Stomach (tissue), 9 donors: ENCODE measurements around the gene TOR3A. TPM values are rescaled to one million over a fixed set of nuclear protein-coding genes. Genes with fewer than 3 reads are reported as not detected.

Source experiments
- DNase-seq, 2 donors: peaks; one replicate each; pipeline versions ENCODE4 v3.0.0 to v3.0.0-alpha.2; 2013 to 2019
- H3K27ac ChIP-seq, 5 donors: fragments of 200-600 bp in 4 of 5; sonication (generic) in 4 of 5; one replicate each; pipeline ENCODE4 v1.5.1; 2013 to 2019; ENCODE audit warnings: mild to moderate bottlenecking in 1 of 5, moderate library complexity in 1 of 5
- H3K27me3 ChIP-seq, 3 donors: fragments of 200-600 bp; sonication (generic); one replicate each; pipeline ENCODE4 v1.5.1; 2017 to 2019; ENCODE audit warnings: mixed run types in 1 of 3
- H3K36me3 ChIP-seq, 4 donors: fragments of 200-600 bp; sonication (generic); 1 replicate in 3 of 4; 2 replicates in 1 of 4; pipeline ENCODE4 v1.5.1; 2016 to 2019
- H3K4me1 ChIP-seq, 4 donors: fragments of 200-600 bp; sonication (generic); one replicate each; pipeline ENCODE4 v1.5.1; 2016 to 2019
- H3K4me3 ChIP-seq, 4 donors: fragments of 200-600 bp; sonication (generic) in 3 of 4; one replicate each; pipeline ENCODE4 v1.5.1; 2016 to 2019; ENCODE audit warnings: mild to moderate bottlenecking in 1 of 4
- H3K9me3 ChIP-seq, 4 donors: fragments of 200-600 bp; sonication (generic); one replicate each; pipeline ENCODE4 v1.5.1; 2016 to 2019
- CTCF ChIP-seq, 7 experiments: fragments of 450-650 bp in 4 of 7; fragments of 200-600 bp in 3 of 7; sonication (generic) in 3 of 7; IDR thresholded peaks; one replicate each; pipeline ENCODE4 v1.5.1; 2016 to 2019; ENCODE audit warnings: antibody characterized with exemption in 7 of 7, control low read depth in 2 of 7, mild to moderate bottlenecking in 1 of 7
- EP300 ChIP-seq: sonication (generic); formaldehyde crosslinking; IDR thresholded peaks from one replicate; pipeline ENCODE4 v1.6.1; 2017; ENCODE audit warnings: antibody characterized with exemption
- POLR2A ChIP-seq, 4 donors: fragments of 450-650 bp; IDR thresholded peaks; one replicate each; pipeline ENCODE4 v1.6.1; 2016; ENCODE audit warnings: antibody characterized with exemption in 4 of 4, control low read depth in 2 of 4, mild to moderate bottlenecking in 1 of 4, moderate library complexity in 1 of 4
- POLR2AphosphoS5 ChIP-seq, 3 donors: sonication (generic); formaldehyde crosslinking; IDR thresholded peaks; one replicate each; pipeline ENCODE4 v1.6.1; 2016; ENCODE audit warnings: antibody characterized with exemption in 3 of 3
- WGBS, 5 donors: extraction: QIAGEN DNeasy Blood & Tissue Kit in 3 of 5; methylation state at CpG; one replicate each; pipeline versions ENCODE4 v1.1.5 to v1.1.7; 2013 to 2018; 5-methylcytosine and 5-hydroxymethylcytosine counted together
- intact Hi-C: fragments of 100-400 bp; cut with DNase I; formaldehyde crosslinking; loops from one replicate; pipeline ENCODE4 v1.15.1; 2023; ENCODE audit warnings: low total_unique reads
- polyA plus RNA-seq, 3 donors: library from polyadenylated mRNA; stranded (reverse); fragments of 200-250 nt; gene quantifications; one replicate each; pipeline ENCODE4 v1.2.3, GENCODE V29; 2013
- total RNA-seq, 5 donors: library from RNA; depleted of rRNA; stranded (reverse); fragments of >200 nt; gene quantifications; one replicate each; pipeline versions ENCODE4 v1.1.0 to v1.2.3, GENCODE V29; 2014 to 2016
- donor health status: healthy with polysubstance abuse.
- donor health status: Bipolar disorder and iron deficiency.
- donor health status: healthy.

Gene TOR3A
- total and polyA plus RNA-seq, 8 donors: 5.3 to 285 (median 15.6) TPM

GRCh38 chr1:179104611-179105250 lies 22.9 kb downstream of the TOR3A start:
- no peak for DNase-seq
- Histone ChIP-seq H3K4me3 (no peak overlapping the region), H3K36me3 (peaks cover 26 to 46% (median 43%) of the 10 kb centered on the region in 4 donors), H3K9me3 (no peaks in the 10 kb centered on the region), H3K27ac (no peak overlapping the region), H3K4me1 (no peaks in the 10 kb centered on the region), H3K27me3 (no peaks in the 10 kb centered on the region)
- no peak for TF ChIP-seq POLR2AphosphoS5 (IDR thresholded peaks at IDR 0.05)
- 94 to 99% (median 95%) methylated on average over 3 of the region's 3 CpGs for WGBS, 5 donors
- intact Hi-C loops: no loop called here

- H3K27me3 ChIP-seq: no peaks in the 10 kb centered on the region
- WGBS, 5 donors: 47 to 67% (median 59%) methylated on average over 7 of the region's 7 CpGs
- H3K9me3 ChIP-seq: no peaks in the 10 kb centered on the region
- H3K4me3 ChIP-seq: no peak overlapping the region
- H3K36me3 ChIP-seq: peaks cover 32 to 52% (median 48%) of the 10 kb centered on the region in 4 donors
- H3K4me1 ChIP-seq: no peaks in the 10 kb centered on the region
- DNase-seq: peak in 1 of 2 donors; percentile 65
- intact Hi-C loops: no loop called here
- TF ChIP-seq CTCF (IDR thresholded peaks at IDR 0.05): peak in 4 of 7 experiments; percentile 13 to 24 (median 16)
- TF ChIP-seq POLR2A (IDR thresholded peaks at IDR 0.05): no peak
- no peak overlapping the region for H3K27ac ChIP-seq
Observed at GRCh38 chr1:179105393-179105792, 23.5 kb downstream of the TOR3A start.

- no peak for DNase-seq
- WGBS, 5 donors: 80 to 90% (median 86%) methylated on average over 13 to 15 of the region's 15 CpGs
- Histone ChIP-seq H3K4me3 (no peak overlapping the region), H3K27ac (no peak overlapping the region), H3K4me1 (no peaks in the 10 kb centered on the region), H3K36me3 (peaks cover 45 to 69% (median 64%) of the 10 kb centered on the region in 4 donors), H3K9me3 (no peaks in the 10 kb centered on the region), H3K27me3 (no peaks in the 10 kb centered on the region)
- TF ChIP-seq POLR2AphosphoS5 (IDR thresholded peaks at IDR 0.05) (no peak), POLR2A (IDR thresholded peaks at IDR 0.05) (no peak), EP300 (no peak), CTCF (IDR thresholded peaks at IDR 0.05) (no peak)
- intact Hi-C loops: no loop called here
Observed at GRCh38 chr1:179107706-179108629, 26.1 kb downstream of the TOR3A start.

GRCh38 chr1:179108644-179109043 lies 26.8 kb downstream of the TOR3A start:
- intact Hi-C loops: no loop called here
- no peaks in the 10 kb centered on the region for H3K4me1 ChIP-seq
- DNase-seq: no peak
- WGBS, 5 donors: 93 to 100% (median 96%) methylated on average over 1 to 2 of the region's 2 CpGs
- H3K4me3 ChIP-seq: no peak overlapping the region
- no peak for TF ChIP-seq POLR2AphosphoS5 (IDR thresholded peaks at IDR 0.05)
- TF ChIP-seq EP300: no peak
- no peak for TF ChIP-seq POLR2A (IDR thresholded peaks at IDR 0.05)
- TF ChIP-seq CTCF (IDR thresholded peaks at IDR 0.05): no peak
- no peak overlapping the region for H3K27ac ChIP-seq
- no peaks in the 10 kb centered on the region for H3K9me3 ChIP-seq
- no peaks in the 10 kb centered on the region for H3K27me3 ChIP-seq
- H3K36me3 ChIP-seq: peaks cover 45 to 76% (median 68%) of the 10 kb centered on the region in 4 donors
